Stimulated activated CD8-positive, alpha-beta memory T cell treated with anti-CD3 and anti-CD28 coated beads, Interleukin-4, amount 100 ng/mL, for 4 hours (primary cell): ENCODE measurements around the gene FUBP3.
A peak's percentile ranks its signal among the peaks of the same experiment; 100 is the strongest.
"Not testable (repeated sequence)": the region's sequence is repeated elsewhere in the genome, so short reads cannot be mapped to it uniquely, and the experiment has no call there.

Experiments used
- DNase-seq, 2 donors: peaks; one replicate each; pipeline ENCODE4 v3.0.0-alpha.2; 2020; ENCODE audit warnings: low read depth in 2 of 2, low spot score in 1 of 2

FUBP3 gene

GRCh38 chr9:130556396-130557076, 22.8 kb upstream of the FUBP3 start:
- DNase-seq = no peak

GRCh38 chr9:130557077-130557468, 22.3 kb upstream of the FUBP3 start:
- DNase-seq = no peak

- no peak for DNase-seq
Observed at GRCh38 chr9:130561056-130561455, 18.3 kb upstream of the FUBP3 start.

GRCh38 chr9:130562525-130562924, 16.9 kb upstream of the FUBP3 start:
- DNase-seq = not testable (repeated sequence)

- no peak for DNase-seq
Observed at GRCh38 chr9:130563797-130564196, 15.6 kb upstream of the FUBP3 start.

- no peak for DNase-seq
Observed at GRCh38 chr9:130565792-130566191, 13.6 kb upstream of the FUBP3 start.

- DNase-seq = no peak
Observed at GRCh38 chr9:130570208-130570607, 9.2 kb upstream of the FUBP3 start.

- no peak for DNase-seq
Observed at GRCh38 chr9:130575514-130575913, 3.9 kb upstream of the FUBP3 start.

GRCh38 chr9:130576176-130576575, 3.2 kb upstream of the FUBP3 start:
- DNase-seq = no peak

GRCh38 chr9:130579738-130580463, 524 bp downstream of the FUBP3 start:
- DNase-seq = peak in 1 of 2 donors; percentile 2

GRCh38 chr9:130581766-130582165, 2.4 kb downstream of the FUBP3 start:
- no peak for DNase-seq

GRCh38 chr9:130583271-130583670, 3.9 kb downstream of the FUBP3 start:
- DNase-seq = no peak

- DNase-seq = no peak
Observed at GRCh38 chr9:130587921-130588320, 8.5 kb downstream of the FUBP3 start.

GRCh38 chr9:130588416-130588815, 9.0 kb downstream of the FUBP3 start:
- DNase-seq = no peak

GRCh38 chr9:130589754-130590153, 10.4 kb downstream of the FUBP3 start:
- no peak for DNase-seq

GRCh38 chr9:130590305-130590704, 10.9 kb downstream of the FUBP3 start:
- no peak for DNase-seq

GRCh38 chr9:130593020-130593419, 13.6 kb downstream of the FUBP3 start:
- no peak for DNase-seq

GRCh38 chr9:130597228-130597627, 17.9 kb downstream of the FUBP3 start:
- DNase-seq = no peak

- no peak for DNase-seq
Observed at GRCh38 chr9:130598188-130598587, 18.8 kb downstream of the FUBP3 start.

GRCh38 chr9:130599625-130600024, 20.2 kb downstream of the FUBP3 start:
- DNase-seq = no peak

- DNase-seq = no peak
Observed at GRCh38 chr9:130601100-130601499, 21.7 kb downstream of the FUBP3 start.

GRCh38 chr9:130604295-130604694, 24.9 kb downstream of the FUBP3 start:
- DNase-seq = no peak
